HL-60/S4 treated with retinoic acid at 250 ng/mL for 4 days and 3 days (cell line): ENCODE results near the gene MEGF9.
"Not testable (repeated sequence)": the region's sequence is repeated elsewhere in the genome, so short reads cannot be mapped to it uniquely, and the experiment has no call there.

Experiments
- in situ Hi-C: fragments of 300-500 bp; cut with MboI; formaldehyde crosslinking; loops from 2 replicates; pipeline ENCODE4 v1.7.0; 2022; ENCODE audit warnings: low sequenced_read_pairs

Gene MEGF9

DNA sequence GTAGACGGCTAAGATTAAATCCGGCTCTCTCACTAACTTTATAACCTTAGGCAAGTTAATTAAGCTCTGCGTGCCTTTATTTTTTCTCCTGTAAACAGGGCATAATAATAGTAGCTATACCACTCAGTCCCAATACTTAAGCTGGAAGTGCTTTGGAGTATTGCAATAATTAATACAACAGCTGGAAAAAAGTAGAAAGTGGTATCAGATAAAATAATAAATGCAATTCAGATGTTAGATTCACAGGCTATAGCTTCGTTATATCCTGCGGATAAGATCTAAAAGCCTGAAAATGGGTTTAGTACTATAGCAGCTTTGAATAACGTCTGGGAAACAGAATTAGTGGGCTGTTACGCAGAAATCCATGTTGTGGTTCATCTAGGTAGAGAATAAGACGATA is 51.8 kb downstream of the MEGF9 start:
- in situ Hi-C loops: no loop called here

DNA sequence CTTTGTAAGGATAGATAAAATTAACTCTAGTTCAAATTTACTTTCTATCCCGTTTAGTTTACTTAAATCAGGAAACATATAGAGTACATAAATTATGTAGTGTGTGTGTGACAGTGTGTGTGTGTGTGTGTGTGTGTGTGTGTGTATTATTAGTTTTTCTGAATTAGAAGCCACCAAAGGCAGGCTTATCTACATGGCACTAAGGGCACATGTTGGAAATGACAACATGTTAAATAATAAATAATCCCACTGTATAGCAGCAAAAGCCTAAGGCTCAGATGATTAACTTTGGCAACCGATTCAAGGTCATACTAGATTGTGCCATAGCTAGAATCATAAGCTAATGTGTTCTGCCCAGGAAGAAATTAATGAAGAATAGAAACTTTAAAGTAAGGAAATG is 54.6 kb downstream of the MEGF9 start:
- in situ Hi-C loops: no loop called here

DNA sequence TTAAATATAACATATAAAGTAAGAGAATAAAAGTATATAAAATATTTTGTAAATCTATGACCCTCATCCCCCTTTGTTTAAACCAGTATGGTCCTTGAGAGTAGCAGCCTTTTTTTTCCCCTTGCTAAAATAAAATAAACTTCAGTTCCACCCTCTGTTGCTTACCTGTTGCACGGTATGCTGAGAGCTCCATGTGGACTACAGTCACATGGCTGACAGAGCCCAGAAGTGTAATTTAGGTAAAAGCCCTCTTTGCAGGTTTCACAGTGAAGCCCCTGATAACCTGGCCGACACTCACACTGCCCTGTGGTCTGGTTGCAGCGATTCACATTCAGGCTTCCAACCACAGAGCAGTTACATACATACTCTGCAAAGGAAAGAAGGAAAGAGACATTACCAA is 55.1 kb downstream of the MEGF9 start:
- in situ Hi-C loops: no loop called here

DNA sequence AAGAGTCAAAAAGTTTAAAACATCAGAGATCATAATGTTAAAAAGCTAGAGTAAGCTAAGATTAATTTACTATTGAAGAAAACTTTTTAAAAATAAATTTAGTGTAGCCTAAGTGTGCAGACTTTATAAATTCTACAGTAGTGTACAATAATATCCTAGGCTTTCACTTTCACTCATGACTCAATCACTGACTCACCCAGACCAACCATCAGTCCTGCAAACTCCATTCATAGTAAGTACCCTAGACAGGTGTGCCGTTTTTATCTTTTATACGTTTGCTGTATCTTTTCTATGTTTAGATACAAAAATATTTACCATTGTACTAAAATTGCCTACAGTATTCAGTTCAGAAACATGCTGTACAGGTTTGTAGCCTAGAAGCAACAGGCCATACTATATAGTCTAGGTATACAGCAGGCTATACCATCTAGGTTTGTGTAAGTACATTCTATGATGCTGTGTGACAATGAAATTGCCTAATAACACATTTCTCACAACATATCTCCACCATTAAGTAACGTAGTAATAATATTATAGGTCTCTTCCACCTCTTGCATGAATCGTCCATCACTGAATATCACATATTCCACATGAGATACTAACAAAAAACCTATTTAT is 59.2 kb downstream of the MEGF9 start:
- in situ Hi-C loops: no loop called here

- in situ Hi-C loops: no loop called here
Measured at GRCh38 chr9:120654272-120654671, 60.0 kb downstream of the MEGF9 start.

DNA sequence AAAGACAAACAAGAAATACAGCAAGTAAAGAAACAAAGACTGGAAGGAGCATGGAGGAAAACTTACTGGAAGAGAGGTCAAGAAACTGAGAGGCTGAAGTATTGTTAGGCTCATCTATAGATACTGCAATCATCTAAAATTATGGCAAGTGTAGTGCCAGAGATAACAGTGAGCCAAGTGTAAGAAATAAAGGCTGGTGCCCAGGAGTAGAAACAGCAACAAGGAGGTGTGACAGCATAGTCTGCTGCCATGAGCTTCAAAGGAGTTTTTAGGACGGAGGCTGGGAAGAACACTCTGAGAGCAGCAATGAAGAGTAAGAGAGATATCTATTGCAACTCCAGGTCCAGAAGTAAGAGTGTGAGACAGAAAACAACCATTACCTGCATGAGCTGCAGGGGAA is 60.5 kb downstream of the MEGF9 start:
- in situ Hi-C loops: no loop called here

DNA sequence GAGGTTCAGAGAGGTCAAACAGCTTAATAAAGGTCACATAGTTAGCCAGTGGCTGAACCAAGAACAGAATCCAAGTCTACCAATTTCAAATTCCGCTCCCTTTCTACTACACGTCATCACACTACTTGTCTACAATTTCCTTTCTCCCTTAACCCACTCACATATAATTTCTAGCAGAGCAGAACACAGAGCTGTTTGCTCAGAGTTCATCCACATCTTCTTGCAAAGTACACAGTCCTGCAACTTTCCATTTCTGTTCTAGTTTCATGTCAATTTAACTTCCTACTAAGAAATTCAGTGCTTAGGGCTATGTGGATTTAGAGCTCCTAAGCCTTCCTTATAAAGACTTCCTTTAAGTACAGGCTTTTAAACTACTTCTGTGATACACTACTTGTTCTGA is 61.3 kb downstream of the MEGF9 start:
- in situ Hi-C loops: no loop called here

- in situ Hi-C loops: no loop called here
Measured at GRCh38 chr9:120650352-120650751, 63.9 kb downstream of the MEGF9 start.

GRCh38 chr9:120648581-120649197 is 65.6 kb downstream of the MEGF9 start:
- in situ Hi-C loops: no loop called here

GRCh38 chr9:120646948-120647347 is 67.3 kb downstream of the MEGF9 start:
- in situ Hi-C loops: no loop called here

DNA sequence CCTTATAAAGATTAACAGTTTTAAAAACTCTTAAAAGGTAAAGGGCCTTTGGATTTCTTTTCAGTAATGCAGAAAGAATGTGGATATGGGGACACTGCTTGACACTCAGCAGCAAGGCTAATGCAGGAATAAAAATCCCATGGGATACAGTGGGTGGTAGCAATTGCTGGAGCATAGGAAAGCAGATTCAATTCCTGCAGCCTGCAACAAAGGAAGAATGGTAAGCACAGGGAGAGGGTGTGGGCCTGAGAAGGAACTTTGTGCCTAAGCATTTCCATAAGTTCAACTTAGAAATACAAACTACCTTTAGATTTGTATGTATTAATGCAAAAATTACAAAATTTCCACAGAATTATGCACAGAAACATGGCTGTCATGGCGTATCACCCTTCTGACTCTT is 68.5 kb downstream of the MEGF9 start:
- in situ Hi-C loops: no loop called here

GRCh38 chr9:120643061-120643460 is 71.2 kb downstream of the MEGF9 start:
- in situ Hi-C loops: no loop called here

GRCh38 chr9:120642129-120642770 is 72.0 kb downstream of the MEGF9 start:
- in situ Hi-C loops: no loop called here

DNA sequence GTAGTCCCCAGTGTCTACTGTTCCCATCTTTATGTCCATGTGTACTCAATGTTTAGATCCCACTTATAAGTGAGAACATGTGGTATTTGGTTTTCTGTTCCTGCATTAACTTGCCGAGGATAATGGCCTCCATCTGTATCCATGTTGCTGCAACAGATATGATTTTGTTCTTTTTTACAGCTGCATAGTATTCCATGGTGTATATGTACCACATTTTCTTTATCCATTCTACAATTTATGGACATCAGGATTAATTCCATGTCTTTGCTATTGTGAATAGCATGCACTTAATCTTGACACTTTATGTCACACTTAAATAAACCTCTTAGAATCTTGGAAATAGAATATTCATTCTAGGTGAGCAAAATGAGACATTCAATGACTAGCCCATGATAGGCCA is 73.4 kb downstream of the MEGF9 start:
- in situ Hi-C loops: not testable (repeated sequence)

DNA sequence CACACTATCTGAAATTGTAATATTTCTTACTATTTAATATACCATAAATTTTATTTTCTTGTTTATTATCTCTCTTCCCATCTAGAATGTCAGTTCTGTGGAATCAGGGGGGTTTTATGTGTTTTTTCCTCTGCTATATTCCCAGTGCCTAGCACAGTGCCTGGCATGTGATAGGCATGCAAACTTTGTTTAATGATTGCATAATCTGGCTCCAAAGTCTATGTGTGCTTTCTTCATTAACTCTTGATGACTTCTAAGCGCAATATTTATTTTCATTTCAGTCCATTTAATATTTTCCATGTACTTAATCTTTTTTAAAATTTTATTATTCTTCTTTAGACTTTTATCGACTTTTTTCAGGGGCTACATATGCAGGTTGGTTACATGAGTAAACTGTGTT is 73.9 kb downstream of the MEGF9 start:
- in situ Hi-C loops: no loop called here

- in situ Hi-C loops: no loop called here
Measured at GRCh38 chr9:120637919-120638318, 76.4 kb downstream of the MEGF9 start.

DNA sequence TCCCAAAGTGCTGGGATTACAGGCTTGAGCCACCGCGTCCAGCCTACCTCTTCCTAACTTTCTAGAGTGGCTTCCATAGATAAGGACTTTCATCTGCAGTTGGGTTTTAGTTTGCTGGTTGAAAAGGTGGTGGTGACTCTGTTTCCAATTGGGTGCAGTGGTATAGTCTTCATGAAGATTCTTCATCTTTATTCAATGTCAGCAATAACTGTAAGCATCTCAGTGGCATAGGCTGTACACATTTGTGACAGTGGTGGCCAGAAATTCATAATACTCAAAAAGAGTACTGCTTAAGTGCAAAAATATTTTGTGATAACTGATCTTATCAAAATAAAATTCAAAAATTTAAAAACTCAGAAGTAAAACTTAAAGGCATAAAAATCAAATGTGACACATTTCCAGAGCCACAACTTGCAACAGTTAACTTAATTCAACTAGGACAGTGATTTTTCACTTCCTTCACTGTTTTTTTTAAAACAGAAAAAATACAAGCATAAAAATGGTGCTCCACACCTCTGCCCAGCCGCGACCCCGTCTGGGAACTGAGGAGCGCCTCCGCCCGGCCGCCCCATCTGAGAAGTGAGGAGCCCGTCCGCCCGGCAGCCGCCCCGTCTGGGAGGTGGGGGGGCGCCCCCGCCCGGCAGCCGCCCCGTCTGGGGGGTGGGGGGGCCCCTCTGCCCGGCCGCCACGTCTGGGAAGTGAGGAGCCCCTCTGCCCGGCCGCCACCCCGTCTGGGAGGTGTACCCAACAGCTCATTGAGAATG is 77.9 kb downstream of the MEGF9 start:
- in situ Hi-C loops: no loop called here

DNA sequence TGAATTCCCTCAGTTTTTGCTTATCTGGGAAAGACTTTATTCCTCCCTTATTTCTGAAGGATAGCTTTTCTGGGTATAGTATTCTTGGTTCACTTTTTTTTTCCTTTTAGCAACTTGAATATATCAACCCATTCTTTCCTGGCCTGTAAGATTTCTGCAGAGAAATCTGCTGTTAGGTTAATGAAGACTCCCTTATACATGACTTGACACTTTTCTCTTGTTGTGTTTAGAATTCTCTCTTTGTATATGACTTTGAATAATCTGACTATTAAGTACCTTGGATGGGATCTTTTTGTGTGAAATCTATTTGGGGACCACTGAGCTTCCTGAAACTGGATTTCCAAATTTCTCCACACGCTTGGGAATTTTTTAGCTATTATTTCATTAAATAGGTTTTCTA is 79.3 kb downstream of the MEGF9 start:
- in situ Hi-C loops: no loop called here

GRCh38 chr9:120630333-120630732 is 83.9 kb downstream of the MEGF9 start:
- in situ Hi-C loops: no loop called here

GRCh38 chr9:120628925-120629497 is 85.3 kb downstream of the MEGF9 start:
- in situ Hi-C loops: not testable (repeated sequence)

GRCh38 chr9:120628207-120628924 is 85.9 kb downstream of the MEGF9 start:
- in situ Hi-C loops: no loop called here
